ENCODE results near the gene ADD1.

Gene ADD1, protein sequence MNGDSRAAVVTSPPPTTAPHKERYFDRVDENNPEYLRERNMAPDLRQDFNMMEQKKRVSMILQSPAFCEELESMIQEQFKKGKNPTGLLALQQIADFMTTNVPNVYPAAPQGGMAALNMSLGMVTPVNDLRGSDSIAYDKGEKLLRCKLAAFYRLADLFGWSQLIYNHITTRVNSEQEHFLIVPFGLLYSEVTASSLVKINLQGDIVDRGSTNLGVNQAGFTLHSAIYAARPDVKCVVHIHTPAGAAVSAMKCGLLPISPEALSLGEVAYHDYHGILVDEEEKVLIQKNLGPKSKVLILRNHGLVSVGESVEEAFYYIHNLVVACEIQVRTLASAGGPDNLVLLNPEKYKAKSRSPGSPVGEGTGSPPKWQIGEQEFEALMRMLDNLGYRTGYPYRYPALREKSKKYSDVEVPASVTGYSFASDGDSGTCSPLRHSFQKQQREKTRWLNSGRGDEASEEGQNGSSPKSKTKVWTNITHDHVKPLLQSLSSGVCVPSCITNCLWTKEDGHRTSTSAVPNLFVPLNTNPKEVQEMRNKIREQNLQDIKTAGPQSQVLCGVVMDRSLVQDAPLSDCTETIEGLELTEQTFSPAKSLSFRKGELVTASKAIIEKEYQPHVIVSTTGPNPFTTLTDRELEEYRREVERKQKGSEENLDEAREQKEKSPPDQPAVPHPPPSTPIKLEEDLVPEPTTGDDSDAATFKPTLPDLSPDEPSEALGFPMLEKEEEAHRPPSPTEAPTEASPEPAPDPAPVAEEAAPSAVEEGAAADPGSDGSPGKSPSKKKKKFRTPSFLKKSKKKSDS

DNA sequence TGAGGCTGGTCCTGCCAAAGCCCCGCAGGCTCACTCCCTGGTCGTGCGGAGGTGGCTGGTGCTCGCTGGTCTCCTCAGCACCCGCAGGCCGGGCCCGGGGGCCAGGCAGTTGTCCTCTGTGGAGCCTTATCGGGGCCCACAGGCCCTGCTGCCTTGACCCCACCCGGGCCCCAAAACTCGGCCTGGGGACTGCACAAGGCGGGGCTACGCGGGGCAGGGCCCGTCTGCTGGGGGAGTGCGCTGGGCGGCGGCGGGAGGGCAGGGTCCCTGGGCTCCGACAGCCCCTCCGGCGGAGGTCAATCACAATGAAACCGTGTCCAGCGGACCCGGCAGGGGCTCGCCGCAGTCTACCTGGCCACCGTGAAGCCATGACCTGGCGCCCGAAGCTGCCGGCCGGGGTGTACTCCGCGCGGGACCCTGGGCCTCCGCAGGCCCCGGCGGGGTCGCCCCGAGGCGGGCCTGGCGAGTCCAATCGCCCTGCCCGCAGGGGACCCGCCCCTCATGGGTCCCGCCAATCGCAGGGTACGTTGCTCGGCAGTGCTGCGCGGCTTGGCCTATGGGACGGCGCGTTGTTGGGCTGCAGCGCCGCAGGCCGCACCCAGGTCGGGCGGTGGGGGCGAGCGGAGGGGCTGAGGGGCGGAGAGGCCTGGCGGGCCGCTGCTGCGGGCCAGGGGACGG, at the start of gene ADD1:
Gene ADD1, plus strand, starts transcription at position 582 of the 678 bp plus-strand sequence. CDS start 32,072 bp downstream, outside the sequence.
- DNase-seq, result peak; percentile 44 to 97 (median 92)

DNA sequence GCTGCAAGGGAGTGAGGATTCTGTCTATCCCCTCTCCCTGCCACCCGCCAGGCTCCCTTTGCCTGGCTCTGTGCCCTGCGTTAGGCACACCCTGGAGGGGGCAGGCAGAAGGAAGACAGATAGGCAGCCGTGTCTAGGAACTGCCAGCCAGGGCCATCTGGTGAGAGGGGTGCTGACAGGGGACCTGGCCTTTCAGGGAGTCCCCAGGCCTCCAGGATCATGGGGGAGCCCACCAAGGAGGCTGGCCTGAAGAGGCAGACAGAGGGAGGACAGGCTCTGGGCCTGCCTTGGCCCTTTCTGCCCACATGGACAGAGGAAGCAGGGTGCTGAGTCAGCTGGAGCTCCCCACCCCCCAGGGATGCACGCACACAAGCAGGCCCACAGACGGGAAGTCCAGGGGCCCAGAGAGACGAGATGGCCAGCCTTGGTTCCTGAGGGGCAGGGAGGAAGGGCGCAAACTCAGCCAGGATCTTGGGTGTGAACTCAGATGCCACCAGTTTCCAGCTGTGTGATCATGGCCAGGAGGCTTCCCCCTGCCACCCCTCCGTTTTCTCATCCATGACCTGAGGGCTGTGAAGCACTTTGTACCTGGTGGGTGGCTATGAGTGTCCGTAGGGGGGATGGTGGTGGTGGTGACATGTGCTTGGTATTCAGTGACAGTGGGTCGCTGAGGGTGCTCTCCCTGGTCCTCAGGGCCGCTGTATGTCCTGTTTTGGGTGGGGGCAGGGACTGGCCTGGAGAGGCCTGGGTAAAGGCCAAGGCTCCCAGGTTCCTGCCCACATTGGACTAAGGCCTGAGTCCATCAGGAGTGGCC, 49.0 kb upstream of the ADD1 start:
- DNase-seq, result peak in 9 of 56 donors; percentile 31 to 56 (median 38)

DNA sequence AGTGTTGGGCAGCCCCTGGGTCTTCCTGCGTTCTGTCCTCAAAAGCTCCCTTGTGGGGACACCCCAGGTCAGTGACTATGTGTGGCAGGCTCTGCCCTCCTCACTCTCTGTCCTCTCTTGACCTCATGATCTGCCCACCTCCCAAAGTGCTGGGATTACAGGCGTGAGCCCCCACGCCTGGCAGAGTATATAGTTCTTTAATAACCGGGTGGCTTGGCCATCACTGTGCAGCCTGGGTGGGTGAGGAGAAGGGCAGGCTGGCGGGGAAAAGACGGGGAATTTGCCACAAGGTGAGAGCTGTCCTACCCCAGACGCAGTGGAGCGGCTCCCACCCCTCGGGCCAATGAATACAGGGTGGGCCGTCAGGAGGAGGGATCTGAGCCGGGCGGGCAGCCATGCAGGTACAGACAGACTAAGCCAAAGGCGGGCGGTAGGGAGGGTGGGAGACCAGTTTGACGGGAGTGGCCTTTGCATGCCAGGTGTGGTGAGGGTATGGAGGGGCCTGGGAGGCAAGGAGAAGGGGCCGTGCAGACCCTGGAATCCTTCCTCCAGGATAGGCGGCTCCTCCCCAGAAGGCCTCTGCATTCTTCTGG, 48.2 kb upstream of the ADD1 start:
- no peak for DNase-seq

DNA sequence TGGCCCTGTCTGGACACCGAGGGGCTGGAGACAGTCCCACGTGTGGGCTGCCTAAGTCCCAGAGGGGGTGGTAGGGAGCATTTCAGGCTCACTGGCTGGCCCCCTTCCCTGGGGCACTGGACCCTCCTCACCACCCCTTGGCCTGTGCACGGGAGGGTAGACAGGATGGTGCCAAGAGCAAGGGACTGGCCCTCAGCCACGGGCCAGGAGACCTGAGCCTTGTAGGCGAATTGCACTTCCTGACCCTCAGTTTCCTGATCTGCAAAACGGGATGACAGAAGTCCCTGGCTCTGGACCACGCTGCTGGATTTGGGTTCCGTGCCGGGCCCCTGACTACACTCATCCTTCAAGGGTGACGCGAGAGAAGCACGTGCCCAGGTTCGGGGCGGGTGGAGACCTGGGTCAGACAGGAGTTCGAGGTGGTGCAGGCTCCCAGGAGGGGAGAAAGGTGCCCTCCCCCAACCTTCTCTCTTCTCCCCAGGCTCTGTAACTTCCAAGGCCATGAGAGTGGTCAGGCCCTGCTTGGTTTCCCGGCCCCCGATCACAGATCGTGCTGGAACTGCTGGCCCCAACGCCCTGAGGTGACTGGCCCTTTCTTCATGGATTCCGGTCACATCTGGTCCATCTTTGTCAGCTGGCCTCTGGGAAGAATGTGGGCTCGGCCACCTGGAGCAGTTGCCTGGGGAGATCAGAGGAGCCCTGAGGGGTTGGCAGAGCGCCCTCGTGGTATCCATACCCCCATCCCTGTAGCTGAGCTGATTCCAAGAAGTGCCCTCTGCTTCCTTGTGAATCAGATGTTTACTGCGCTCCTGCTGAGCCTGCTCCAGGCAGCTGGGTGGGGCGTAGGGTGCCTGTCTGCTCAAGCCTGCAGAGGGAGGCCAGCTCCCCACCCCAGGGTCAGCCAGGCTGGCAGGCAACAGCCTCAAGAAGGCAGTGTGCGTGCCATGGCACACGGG, 47.5 kb upstream of the ADD1 start:
- peak in 1 of 56 donors; percentile 43 for DNase-seq

DNA sequence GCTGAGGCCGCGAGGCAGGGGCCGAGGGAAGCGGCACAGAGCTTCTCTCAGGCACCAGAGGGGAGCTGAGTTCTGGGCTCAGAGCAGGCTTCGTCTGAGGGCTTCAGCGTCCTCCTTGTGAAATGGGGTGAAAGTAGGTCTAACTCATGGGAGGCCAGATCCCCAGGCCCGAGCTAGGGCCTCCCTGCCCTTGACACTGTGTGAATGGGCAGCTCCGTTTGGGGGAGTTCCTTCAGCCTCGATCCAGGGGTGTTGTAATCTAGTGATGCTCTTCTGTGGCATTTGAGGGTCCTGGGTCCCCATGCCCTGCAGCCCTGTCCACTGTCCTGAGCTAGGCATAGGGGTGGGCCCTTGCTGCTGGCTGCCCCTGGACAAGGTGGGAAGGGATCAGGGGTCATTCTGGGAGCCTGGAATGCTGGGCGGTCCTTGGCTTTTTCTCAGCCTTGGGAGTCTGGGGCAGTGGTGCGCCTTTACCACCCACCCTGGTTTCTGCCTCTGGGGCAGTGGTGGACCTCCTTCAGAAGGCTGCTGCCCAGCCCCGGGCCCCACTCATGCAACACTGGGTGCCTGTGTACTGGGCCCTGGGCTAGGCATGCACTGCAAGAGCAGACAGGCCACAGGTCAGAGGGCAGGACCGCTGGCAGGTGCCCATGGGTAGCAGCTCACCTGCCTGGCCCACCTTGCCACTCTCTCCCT, 46.6 kb upstream of the ADD1 start:
- DNase-seq, result no peak

DNA sequence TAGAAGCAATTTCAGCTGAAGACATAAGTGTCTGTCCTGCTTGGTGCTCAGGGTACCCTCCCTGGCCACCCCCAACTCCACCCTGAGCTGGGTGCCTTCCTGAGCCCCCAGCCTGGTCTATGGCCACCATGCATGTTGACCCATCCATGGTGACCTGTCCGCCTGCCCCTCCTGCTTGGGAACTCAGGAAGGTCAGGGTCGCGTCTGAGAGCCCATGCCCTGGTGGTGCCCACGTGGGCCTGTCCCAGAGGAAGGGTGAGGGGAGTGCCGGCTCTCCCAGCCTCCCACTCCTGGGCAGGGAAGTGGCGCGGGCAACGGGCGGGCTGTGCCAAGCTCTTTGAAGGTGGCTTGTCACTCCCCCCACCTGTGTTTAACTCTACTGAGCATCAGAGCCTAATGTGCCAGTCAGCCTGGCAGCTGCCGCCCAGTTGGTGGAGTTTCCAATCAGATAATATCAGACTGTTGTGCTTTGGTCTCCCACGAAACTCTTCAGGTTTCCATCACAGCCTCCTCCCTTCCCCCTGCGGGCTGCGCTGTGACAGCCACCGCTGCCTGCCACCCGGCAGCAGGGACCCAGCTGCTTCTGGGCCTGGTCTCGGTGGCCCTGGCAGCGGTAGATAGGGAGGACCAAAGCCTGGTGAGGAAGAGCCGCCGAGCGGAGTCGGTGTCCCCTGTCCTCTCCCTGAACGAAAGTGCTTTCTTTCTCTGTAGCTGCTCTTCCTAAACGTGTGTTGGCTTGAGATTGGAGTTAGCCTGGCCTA, 45.9 kb upstream of the ADD1 start:
- DNase-seq, result no peak

DNA sequence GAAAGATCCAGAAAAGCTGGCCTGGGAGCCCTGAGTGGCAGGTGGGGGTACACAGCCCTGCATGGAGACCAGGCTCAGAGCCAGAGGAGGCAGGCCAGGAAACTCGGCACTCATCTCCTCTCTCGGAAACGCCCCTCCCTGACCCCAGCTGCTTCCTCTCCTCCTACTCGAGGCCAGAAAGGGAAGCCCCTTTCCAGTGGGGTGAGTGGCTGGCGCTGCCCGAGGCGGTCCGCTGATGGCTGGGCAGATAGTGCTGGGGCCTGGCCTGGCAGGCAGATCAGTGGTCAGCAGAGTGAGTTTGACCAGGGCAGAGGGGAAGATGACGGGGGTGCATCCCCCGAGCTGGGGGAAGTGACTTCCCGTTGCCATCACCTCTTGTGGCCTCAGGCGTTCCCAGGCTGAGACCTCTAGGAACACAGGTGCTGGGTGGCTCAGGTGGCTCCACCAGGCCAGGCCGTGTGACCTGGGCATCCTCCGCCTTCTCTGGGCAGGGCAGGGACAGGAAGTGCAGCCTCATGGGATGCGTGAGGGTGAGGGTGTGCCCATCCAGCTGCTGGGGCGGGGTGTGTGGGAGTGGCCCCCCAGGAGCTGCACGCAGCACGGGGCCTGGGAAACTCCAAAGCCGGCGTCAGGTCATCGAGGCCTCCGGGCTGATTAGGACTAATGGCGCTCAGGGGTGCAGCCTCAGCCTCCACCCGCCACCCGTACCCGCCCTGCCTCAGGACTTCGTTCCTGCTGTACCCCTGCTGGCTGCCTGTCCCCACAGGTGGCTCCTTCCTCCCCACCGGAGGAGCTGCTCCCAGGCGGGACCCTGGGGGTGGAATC, 45.0 kb upstream of the ADD1 start:
- DNase-seq, result peak in 12 of 56 donors; percentile 28 to 56 (median 47)

DNA sequence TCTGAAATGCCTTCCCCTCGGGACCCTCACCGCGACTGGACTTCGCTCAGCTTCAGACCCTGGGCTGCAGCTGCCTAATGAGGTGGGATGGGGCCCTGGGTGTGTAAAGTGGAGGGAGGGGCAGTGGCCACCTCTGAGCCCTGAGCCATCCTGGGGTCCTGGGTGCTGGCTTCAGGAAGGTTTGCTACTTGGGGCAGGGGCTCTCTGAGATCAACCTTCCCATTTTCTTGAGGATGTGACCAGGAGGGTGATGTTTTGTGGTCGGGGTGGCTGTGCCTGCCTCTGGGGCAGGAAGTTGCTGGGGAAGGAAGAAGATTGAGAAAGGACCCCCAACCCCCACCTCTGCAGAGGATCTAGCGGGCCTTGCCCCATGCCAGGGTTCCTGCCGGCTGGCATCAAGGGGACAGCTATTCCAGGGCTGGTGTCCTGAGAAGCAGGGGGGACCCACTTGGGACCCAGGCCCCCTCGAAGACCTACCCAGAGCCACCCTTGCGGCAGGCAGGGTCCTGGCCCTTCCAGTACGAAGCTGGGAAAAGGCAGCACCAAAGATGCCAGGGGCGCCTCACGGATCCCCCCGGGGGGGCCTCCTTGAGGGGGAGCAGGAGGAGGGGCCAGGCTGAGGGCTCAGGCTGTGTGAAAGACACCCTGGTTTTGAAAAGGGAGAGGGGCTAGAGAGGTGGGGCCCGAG, 44.3 kb upstream of the ADD1 start:
- DNase-seq, result no peak

DNA sequence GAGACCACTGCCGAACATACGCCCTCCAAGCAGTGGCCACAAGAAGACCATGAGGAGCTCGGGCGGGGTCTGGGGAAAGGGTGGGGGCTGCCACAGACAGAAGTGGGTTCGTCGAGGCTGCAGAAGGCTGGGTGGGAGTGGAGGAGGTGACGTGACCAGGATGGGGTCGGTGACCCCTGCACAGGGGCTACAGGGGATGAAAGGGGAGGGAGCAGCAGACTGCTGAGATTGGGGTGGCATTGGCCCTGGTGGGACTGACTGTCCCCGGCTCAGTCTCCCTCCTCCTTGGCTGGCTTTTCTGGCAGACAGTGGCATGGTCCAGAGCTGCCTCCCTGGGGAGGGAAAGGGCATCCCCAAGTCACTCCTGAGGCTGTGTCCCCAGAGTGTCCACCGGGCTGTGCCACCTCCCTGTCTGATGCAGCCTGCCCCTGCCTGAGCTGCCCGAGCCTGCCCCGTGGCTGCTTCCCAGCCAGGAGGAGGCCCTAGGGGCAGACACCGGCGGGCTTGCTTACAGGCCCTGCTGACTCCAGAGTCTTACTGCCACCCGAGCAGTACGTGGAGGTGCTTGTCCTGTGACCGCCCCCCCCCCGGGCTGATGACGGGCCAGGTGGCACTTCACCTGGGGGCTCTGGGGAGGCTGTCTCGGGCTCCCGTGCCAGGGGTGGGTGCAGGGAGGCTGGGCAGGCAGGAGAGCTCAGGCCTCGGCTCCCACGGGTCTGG, 43.5 kb upstream of the ADD1 start:
- DNase-seq, result peak in 2 of 56 donors; percentile 42 to 44

DNA sequence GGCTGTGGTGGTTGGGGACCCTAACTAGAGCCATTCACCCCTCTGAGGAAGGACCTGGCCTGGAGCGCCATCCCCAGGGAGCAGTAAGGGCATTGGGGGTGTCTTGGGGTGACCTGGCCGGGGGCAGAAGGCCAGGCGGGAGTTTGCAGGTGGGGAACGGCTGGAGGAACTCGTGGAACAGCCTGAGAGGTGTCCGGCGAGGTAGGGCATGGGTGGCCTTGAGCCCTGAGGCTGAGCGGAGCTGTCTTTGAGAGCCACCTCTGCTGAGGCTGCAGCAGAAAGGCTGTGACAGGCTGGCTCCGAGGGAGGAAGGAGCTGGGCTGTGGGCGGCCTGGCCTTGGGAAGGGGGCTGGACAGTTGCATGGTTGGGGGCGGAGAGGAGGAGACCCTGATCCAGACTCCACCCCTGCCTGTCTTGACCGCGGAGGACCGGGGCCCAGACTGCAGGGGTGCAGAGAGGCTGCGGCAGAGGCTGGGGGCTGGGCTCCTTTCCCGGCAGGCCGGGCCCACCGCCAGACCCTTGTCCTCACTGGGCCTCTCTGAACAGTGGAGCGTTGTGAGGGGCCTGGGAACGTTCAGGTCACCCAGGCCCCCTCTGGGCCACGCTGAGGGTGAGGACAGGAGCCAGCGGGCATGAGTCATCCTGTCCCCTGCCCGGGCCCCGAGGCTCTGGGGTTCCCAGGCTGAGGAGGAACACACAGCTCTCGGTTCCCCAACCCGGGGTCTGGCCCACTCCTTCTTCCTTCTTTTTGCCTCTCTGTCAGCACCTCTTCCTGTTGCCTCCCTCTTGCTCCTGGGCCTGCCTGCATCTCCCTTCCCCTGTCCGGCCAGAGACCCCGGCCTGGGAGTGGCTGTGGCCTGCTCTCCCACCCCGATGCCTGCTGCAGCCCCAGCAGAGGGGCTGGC, 42.7 kb upstream of the ADD1 start:
- DNase-seq, result peak in 53 of 56 donors; percentile 34 to 89 (median 76)

DNA sequence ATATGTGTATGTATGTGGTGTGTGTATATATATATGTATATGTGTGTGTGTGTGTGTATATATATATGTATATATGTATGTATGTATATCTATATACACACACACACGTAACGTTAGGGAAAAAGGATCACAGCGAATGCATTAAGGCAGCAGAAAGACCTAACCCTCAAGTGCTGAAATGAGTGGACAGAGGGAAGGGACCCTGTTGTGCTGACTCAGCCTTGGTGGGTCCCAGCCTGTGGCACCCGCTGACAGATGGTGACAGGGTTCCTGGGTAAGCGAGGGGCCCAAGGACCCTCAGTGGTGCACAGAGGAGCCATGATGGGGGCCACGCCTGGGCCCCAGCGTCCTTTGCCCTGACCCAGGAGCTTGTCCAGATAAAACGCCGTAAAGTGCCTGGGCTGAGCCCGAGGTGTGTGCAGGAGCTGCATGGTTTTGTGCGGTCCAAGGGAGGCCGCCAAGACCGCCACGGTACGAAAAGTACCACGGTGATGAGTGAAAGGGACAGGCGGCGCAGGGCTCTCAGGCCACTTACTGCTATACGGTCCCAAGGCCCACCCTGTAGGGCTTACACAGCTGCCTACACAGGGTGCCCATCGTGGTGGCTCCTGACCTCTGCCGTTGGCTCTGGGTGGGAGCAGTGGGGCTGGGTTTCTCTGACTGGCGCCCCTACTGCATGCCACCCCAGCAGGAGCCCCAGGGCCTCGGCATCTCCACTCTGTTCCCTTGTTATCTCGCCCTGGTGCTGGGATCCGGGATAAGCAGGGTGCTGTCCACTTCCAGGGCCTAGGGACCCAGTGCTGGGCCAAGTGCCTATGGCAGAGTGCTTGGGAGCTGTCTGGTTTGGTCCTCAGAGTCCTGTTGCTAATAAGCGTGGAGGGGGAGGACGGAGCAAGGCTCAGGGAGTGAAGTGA, 40.8 kb upstream of the ADD1 start:
- DNase-seq, result no peak

DNA sequence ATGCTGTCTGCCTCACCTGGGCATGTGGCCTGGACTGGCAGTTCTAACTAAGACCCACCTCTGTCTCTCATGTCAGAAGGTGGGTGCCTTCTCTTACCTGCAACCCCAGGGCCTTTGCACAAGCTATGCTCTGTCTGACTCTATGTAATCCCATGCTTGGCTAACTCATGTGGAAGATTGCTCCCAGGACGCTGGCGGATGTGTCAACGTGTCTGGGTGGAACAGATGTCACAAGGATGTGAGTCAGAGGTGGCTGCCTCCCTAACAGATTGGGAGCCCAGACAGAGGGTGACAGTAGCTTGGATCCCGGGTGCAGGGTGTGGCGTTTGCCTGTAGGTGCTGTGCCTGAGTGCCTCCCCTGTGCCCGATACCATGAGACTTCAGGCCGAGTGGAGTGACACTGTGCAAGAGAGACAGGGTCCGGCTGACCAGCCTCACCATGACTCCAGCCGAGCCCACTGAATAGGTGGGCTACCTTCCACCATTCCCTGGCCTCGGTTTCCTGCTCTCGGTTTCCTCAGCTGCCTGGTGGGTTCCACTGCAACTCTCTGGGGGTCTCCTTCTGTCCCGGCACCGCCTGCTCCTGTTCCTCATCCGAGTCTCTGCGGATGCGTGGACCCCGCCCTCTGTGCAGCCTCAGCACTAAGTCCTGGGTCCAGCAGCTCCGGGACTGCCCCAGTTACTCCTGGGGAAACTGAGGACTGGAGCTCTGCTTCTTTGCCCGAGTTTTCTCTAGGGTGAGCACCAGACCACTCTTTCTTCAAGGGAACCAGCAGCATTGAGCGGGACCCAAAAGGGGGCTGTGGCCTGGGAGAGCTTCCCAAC, 39.8 kb upstream of the ADD1 start:
- DNase-seq, result peak in 1 of 56 donors; percentile 53
